ENCODE measurements around the gene PET117. TPM values are rescaled to one million over a fixed set of nuclear protein-coding genes. Genes with fewer than 3 reads are reported as not detected.
"Not testable (repeated sequence)": the region's sequence is repeated elsewhere in the genome, so short reads cannot be mapped to it uniquely, and the experiment has no call there.

Gene PET117
- total RNA-seq, 3 donors from 2014 or later (not counting 1 experiment from before 2014, with no cell fraction given), result 7.0 to 11.7 (median 10.4) TPM

GRCh38 chr20:18094191-18094590, 43.5 kb upstream of the PET117 start:
- no peaks in the 10 kb centered on the region for H3K36me3 Mint-ChIP-seq
- Histone ChIP-seq H3K27ac (ENCODE audit: low read length) (no peak overlapping the region), H3K9me3 (ENCODE audit: control insufficient read depth, insufficient read depth, low read length) (no peaks in the 10 kb centered on the region), H3K27me3 (ENCODE audit: control insufficient read depth, insufficient read depth, low read length) (no peaks in the 10 kb centered on the region), H3K36me3 (ENCODE audit: control insufficient read depth, insufficient read depth, low read length) (no peaks in the 10 kb centered on the region), H3K4me1 (ENCODE audit: control insufficient read depth, insufficient read depth, low read length) (no peaks in the 10 kb centered on the region), H3K4me3 (ENCODE audit: low read length) (no peak overlapping the region)
- WGBS (ENCODE audit: insufficient coverage), result 87% methylated on average over 5 of the region's 5 CpGs
- H3K4me1 Mint-ChIP-seq, result no peaks in the 10 kb centered on the region
- H3K9me3 Mint-ChIP-seq, result no peaks in the 10 kb centered on the region
- H3K27ac Mint-ChIP-seq, result no peak overlapping the region
- no peak for TF ChIP-seq CTCF (IDR thresholded peaks at IDR 0.05)
- no peak for ATAC-seq
- intact Hi-C loops (cut with micrococcal nuclease), result no loop called here
- DNase-seq, result no peak
- H3K27me3 Mint-ChIP-seq (ENCODE audit: low read depth in 2 of 2), result peaks cover 5 to 7% of the 10 kb centered on the region in 2 donors
- no peak overlapping the region for H3K4me3 Mint-ChIP-seq

GRCh38 chr20:18100569-18100968, 37.1 kb upstream of the PET117 start:
- H3K36me3 Mint-ChIP-seq; H3K4me1 ChIP-seq (ENCODE audit: control insufficient read depth, insufficient read depth, low read length); DNase-seq; H3K36me3 ChIP-seq (ENCODE audit: control insufficient read depth, insufficient read depth, low read length); H3K4me3 ChIP-seq (ENCODE audit: low read length); H3K27ac ChIP-seq (ENCODE audit: low read length); H3K4me1 Mint-ChIP-seq; intact Hi-C loops (cut with micrococcal nuclease); H3K27me3 ChIP-seq (ENCODE audit: control insufficient read depth, insufficient read depth, low read length); H3K27ac Mint-ChIP-seq; H3K4me3 Mint-ChIP-seq; ATAC-seq; H3K9me3 ChIP-seq (ENCODE audit: control insufficient read depth, insufficient read depth, low read length); H3K9me3 Mint-ChIP-seq: not testable (repeated sequence)
- H3K27me3 Mint-ChIP-seq (ENCODE audit: low read depth in 2 of 2), result peaks cover 8 to 13% of the 10 kb centered on the region in 2 donors
- WGBS (ENCODE audit: insufficient coverage), result 94% methylated on average over 11 of the region's 11 CpGs

GRCh38 chr20:18101125-18101810, 36.4 kb upstream of the PET117 start:
- H3K9me3 Mint-ChIP-seq, result no peaks in the 10 kb centered on the region
- Histone ChIP-seq H3K9me3 (ENCODE audit: control insufficient read depth, insufficient read depth, low read length) (no peaks in the 10 kb centered on the region), H3K4me1 (ENCODE audit: control insufficient read depth, insufficient read depth, low read length) (no peaks in the 10 kb centered on the region), H3K36me3 (ENCODE audit: control insufficient read depth, insufficient read depth, low read length) (no peaks in the 10 kb centered on the region), H3K27ac (ENCODE audit: low read length) (no peak overlapping the region), H3K4me3 (ENCODE audit: low read length) (no peak overlapping the region), H3K27me3 (ENCODE audit: control insufficient read depth, insufficient read depth, low read length) (no peaks in the 10 kb centered on the region)
- H3K27ac Mint-ChIP-seq, result no peak overlapping the region
- no peaks in the 10 kb centered on the region for H3K4me1 Mint-ChIP-seq
- H3K4me3 Mint-ChIP-seq, result no peak overlapping the region
- peaks cover 12 to 13% of the 10 kb centered on the region in 2 donors for H3K27me3 Mint-ChIP-seq (ENCODE audit: low read depth in 2 of 2)
- no peak for DNase-seq
- 76% methylated on average over 7 of the region's 7 CpGs for WGBS (ENCODE audit: insufficient coverage)
- ATAC-seq, result no peak
- TF ChIP-seq CTCF (IDR thresholded peaks at IDR 0.05), result no peak
- H3K36me3 Mint-ChIP-seq, result no peaks in the 10 kb centered on the region
- intact Hi-C loops (cut with micrococcal nuclease), result no loop called here

GRCh38 chr20:18103497-18103896, 34.2 kb upstream of the PET117 start:
- Histone ChIP-seq H3K36me3 (ENCODE audit: control insufficient read depth, insufficient read depth, low read length) (no peaks in the 10 kb centered on the region), H3K27ac (ENCODE audit: low read length) (no peak overlapping the region), H3K9me3 (ENCODE audit: control insufficient read depth, insufficient read depth, low read length) (no peaks in the 10 kb centered on the region), H3K4me1 (ENCODE audit: control insufficient read depth, insufficient read depth, low read length) (no peaks in the 10 kb centered on the region), H3K4me3 (ENCODE audit: low read length) (no peak overlapping the region), H3K27me3 (ENCODE audit: control insufficient read depth, insufficient read depth, low read length) (no peaks in the 10 kb centered on the region)
- TF ChIP-seq CTCF (IDR thresholded peaks at IDR 0.05), result no peak
- Mint-ChIP-seq H3K4me3 (no peak overlapping the region), H3K27ac (no peak overlapping the region), H3K27me3 (ENCODE audit: low read depth in 2 of 2) (peaks cover 16 to 22% of the 10 kb centered on the region in 2 donors), H3K36me3 (no peaks in the 10 kb centered on the region), H3K9me3 (no peaks in the 10 kb centered on the region), H3K4me1 (no peaks in the 10 kb centered on the region)
- no peak for DNase-seq
- intact Hi-C loops (cut with micrococcal nuclease), result no loop called here
- no peak for ATAC-seq
- no CpG with 5 or more reads among the region's 1 CpG for WGBS (ENCODE audit: insufficient coverage)
